ENCODE results near the gene CLIP2.

DNA sequence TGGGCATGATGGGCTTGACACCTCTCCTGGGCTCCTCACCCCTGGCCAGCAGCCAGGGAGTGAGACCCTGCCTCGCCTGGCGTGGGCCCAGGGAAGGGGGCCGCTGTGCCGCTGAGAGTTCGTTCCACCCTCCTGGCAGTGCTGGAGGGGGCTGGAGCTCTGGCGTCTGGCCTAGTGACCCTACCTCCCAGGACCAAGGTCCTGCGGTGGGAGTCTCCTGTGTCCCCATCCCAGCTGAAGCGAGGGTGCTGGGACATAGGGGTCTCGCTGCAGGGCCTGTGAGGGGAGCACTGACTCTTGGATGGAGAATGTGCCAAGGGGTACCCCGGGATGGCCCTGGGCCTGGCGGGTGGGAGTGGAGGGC lies 165.7 kb downstream of the CLIP2 start:
- TF ChIP-seq POLR2A (IDR thresholded peaks at IDR 0.05; ENCODE audit: low read length) = no peak
- no peak for TF ChIP-seq GATA1 (IDR thresholded peaks at IDR 0.05; ENCODE audit: low read depth, low read length)
